Measurements from ENCODE around the gene ANKRD11.
"Not testable (repeated sequence)": the region's sequence is repeated elsewhere in the genome, so short reads cannot be mapped to it uniquely, and the experiment has no call there.

ANKRD11 gene

GRCh38 chr16:89349947-89350633, 140.3 kb downstream of the ANKRD11 start:
- no peak for DNase-seq (ENCODE audit: low read depth in 2 of 2)

DNA sequence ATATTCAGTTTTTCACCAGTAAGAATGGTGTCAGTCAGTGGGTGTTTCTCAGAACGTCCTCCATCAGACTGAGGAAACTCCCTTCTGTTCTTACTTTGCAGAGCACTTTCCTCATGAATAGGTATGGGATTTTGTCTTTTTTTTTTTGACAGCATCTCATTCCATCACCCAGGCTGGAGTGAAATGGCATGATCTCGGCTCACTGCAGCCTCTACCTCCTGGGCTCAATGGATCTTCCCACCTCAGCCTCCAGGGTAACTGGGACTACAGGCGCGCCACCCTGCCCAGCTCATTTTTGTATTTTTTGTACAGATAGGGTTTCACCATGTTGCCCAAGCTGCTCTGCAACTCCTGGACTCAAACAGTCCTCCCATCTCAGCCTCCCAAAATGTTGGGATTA, 142.6 kb downstream of the ANKRD11 start:
- DNase-seq (ENCODE audit: low read depth in 2 of 2), result no peak

DNA sequence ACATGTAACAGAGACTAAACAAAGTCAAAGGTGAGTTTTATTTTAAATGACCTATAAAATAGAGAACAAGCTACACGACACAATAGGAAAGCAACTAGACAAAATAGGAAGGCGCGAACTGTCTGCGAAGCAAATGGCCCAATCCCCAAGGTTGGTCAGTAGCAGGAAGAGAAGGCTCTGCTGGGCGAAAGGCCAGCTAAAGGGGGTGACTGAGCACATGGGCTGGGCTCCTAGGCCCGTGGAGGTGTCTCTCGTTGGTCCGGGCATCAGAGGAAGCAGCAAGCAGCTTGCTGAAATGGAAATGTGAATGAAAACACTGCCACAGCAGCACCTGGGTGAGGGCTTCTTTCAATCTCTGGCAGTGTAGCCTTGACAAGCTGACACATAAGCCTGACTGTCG, 143.5 kb downstream of the ANKRD11 start:
- DNase-seq (ENCODE audit: low read depth in 2 of 2), result no peak

- no peak for DNase-seq (ENCODE audit: low read depth in 2 of 2)
Measured at GRCh38 chr16:89345642-89346150, 144.7 kb downstream of the ANKRD11 start.

DNA sequence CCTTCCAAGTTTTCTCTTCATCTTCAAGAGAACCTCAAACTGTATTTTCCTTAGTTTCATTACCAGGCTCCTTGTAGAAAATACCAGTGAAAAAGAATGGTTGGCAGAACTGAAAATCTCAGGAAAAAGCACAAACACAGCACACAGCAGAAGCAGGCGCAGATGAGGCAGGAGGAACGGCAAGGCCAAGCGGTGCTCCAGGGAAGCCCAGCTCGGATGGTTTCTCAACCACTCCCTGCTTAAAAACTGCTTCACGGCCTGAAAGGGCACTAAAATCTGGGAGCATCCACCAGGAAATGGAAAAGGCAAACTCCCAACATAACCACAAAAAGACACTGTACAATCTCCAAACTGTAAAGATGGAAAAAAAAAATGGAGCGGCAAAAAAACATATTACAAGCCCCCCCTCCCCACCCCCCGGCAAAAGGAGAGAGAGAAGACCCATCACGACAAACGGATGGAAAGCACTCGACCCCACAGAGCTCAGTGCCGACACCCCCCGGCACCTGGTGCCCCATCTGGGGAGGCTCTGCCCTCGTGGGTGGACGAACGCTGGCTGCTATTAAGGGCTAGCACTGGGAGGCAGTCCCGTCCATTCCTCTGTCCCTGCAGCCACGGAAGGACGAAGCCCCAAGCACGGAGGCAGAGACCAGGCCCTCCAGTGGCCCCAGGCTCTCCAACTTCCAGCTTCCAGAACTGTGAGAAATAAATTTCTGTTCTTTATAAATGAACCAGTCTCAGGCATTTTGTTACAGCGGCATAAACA, 145.3 kb downstream of the ANKRD11 start:
- DNase-seq (ENCODE audit: low read depth in 2 of 2), result no peak

GRCh38 chr16:89344458-89344834, 145.9 kb downstream of the ANKRD11 start:
- DNase-seq (ENCODE audit: low read depth in 2 of 2), result no peak

- DNase-seq (ENCODE audit: low read depth in 2 of 2), result no peak
Measured at GRCh38 chr16:89343501-89344457, 146.6 kb downstream of the ANKRD11 start.

DNA sequence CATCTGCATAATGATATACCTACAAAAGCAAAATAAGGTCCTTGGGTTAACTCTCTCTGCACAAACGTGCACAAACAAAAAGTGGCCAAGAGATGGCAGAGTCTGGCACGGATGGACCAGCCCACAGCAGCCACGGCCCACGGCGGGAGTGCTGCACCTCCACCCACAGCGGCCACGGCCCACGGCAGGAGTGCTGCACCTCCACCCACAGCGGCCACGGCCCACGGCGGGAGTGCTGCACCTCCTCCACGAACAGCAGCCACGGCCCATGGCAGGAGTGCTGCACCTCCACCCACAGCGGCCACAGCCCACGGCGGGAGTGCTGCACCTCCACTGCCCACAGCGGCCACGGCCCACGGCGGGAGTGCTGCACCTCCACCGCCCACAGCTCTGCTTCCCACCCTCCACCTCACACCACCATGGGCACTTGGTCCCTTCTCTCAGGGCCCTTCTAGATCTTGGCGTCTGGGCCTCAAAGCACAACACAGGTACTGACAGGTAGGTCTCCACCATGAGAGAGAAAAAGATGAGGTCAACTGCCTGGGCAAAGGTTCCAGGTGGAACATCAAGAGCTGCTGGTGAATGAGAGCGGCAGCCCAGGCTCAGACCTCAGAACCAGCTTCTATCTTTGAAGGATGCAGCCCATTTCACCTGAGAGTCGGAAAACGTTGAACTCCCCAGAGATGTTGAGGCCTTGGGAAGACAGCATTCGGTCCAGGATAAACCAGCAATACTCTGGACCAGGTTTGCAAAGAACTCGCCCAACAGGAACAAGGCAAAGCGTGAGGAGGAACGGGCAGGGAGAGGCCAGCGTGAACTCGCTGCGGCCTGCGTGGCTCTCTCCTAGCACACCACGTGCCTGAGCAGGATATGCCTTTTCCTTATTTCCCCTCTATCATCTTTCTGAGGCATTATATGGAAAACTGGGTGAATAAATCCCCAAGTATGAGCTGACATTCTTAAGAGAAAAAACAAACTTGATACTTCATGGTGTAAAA, 148.4 kb downstream of the ANKRD11 start:
- DNase-seq (ENCODE audit: low read depth in 2 of 2), result no peak

DNA sequence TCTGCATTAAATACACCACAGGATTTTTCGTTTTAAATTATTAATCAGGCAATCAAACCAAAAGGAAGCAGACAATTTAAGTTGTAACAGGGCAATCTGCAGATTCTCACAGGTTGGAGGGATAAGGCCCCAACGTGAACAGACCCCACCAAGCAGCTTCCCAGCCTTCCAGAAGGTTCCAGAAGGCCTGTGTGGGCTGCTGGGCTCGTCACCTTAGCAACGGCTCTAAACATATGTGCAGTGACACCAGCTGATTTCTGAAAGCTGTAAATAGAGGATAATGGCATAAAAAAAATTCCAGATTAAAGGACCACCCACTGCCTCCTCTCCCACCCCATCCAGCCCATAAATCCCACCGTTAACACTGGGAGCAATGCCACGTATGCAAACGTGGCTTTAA, 149.1 kb downstream of the ANKRD11 start:
- no peak for DNase-seq (ENCODE audit: low read depth in 2 of 2)

GRCh38 chr16:89338863-89339262, 151.5 kb downstream of the ANKRD11 start:
- no peak for DNase-seq (ENCODE audit: low read depth in 2 of 2)

GRCh38 chr16:89337965-89338364, 152.4 kb downstream of the ANKRD11 start:
- DNase-seq (ENCODE audit: low read depth in 2 of 2), result no peak

DNA sequence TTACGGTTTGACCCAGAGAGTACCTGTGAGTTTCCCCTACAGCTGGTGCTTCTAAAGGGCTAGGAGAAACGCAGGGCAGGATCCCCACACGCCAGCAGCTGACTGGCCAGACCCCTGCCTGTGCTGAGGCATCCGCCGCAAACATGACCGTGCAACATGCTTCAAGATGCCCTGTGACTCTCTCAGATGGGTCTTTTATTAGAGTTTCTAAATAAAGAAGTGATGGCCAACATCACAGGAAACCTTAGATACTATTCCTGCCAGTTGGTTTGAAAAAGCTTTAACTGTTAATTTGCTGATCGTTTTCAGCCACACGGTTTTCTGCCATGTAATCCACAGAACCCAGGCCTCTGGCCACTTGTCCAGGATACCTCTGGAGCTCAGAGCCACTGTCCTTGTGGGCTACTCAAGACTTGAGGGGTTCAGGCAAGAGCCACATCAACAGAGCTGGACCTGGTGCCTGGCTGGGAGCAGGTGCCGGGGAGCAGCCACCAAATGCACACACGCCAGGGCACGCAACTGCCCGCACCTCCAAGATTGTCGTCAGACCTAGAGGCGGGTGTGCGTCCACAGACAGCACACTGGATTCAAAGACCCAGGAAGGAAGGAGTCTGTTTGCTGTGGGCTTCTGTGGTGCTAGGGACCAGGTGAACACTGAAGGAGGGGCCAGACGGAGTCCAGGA, 154.4 kb downstream of the ANKRD11 start:
- no peak for DNase-seq (ENCODE audit: low read depth in 2 of 2)

- DNase-seq (ENCODE audit: low read depth in 2 of 2), result no peak
Measured at GRCh38 chr16:89334988-89335802, 155.2 kb downstream of the ANKRD11 start.

GRCh38 chr16:89334461-89334860, 155.9 kb downstream of the ANKRD11 start:
- DNase-seq (ENCODE audit: low read depth in 2 of 2), result no peak

- DNase-seq (ENCODE audit: low read depth in 2 of 2), result no peak
Measured at GRCh38 chr16:89334050-89334449, 156.3 kb downstream of the ANKRD11 start.

DNA sequence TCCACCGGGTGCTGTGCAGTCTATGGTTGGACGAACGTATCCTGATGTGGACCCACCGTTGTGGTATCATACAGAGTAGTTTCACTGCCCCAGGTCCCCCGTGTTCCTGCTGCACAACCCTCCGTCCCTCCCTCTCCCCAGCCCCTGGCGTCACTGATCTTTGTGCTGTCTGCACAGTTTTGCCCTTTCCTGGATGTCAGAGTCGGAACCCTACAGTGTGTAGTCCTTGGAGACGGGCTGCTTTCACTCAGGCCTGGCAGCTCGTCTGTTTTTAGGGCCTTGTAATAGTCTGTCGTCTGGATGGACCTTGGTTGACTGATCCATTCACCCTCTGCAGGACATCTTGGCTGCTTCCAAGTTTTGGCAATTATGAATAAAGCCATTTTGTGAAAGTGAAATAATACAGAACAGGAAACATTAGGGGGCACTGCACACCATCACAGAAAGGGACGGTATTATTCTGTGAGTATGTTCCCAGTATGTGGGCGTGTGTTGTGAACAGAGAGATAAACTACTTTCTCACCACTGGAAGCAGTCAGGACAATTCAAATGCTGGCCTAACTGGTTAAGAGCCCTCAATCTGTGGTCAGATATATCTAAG, 156.9 kb downstream of the ANKRD11 start:
- not testable (repeated sequence) for DNase-seq (ENCODE audit: low read depth in 2 of 2)

GRCh38 chr16:89332902-89333245, 157.5 kb downstream of the ANKRD11 start:
- DNase-seq (ENCODE audit: low read depth in 2 of 2), result no peak

DNA sequence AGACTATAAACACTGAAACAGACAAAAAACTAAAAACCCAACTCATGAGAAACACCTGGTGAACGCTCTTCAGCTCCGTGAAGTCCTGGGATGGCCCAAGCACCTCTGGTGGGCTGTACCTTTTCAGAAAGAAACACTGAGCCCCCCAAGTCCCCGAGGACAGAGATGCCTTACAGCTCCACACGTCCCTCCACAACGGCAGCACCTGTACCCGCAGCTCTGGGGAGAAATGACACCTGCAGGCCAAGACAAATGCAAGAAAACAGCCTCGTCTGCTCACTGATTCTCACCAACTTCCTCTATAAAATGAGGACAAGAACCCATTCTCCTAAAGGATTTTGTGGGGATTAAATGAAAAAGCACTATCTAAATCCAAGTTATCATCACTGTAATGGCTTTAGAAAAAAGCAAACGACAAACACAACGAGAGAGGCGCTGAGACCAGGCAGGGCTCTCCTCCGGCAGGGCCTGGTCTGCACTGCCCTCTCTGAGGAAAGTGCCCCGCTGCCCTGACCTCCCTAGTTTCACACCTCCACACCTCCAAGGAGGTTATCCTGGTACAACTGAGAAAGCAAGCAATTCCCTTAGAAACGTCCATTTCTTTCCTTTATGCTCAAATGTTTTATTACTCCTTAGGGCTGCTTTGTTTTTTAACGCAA, 158.0 kb downstream of the ANKRD11 start:
- DNase-seq (ENCODE audit: low read depth in 2 of 2), result no peak

Data from stimulated activated CD8-positive, alpha-beta memory T cell treated with anti-CD3 and anti-CD28 coated beads, Interleukin-7, amount 100 ng/mL, for 1 hour (primary cell).